H9 (cell line): ENCODE measurements around the gene TMEM209. TPM values are rescaled to one million over a fixed set of nuclear protein-coding genes. Genes with fewer than 3 reads are reported as not detected.
A peak's percentile ranks its signal among the peaks of the same experiment; 100 is the strongest.

Experiments
- DNase-seq: peaks from one replicate; pipeline ENCODE4 v3.0.0-alpha.2; 2017
- H2AFZ ChIP-seq: one replicate; pipeline ENCODE4 v1.6.1; 2013; ENCODE audit warnings: mild to moderate bottlenecking, low read length, control low read depth, moderate library complexity
- H2AK5ac ChIP-seq: 2 replicates; pipeline ENCODE4 v1.6.1; 2013; ENCODE audit warnings: low read length, control low read depth, mixed read lengths; ENCODE audit not compliant: insufficient read length
- H2BK120ac ChIP-seq: one replicate; pipeline ENCODE4 v1.6.1; 2013; ENCODE audit warnings: low read depth, mild to moderate bottlenecking, low read length, control low read depth, inconsistent platforms; ENCODE audit not compliant: poor library complexity, severe bottlenecking
- H2BK12ac ChIP-seq: 2 replicates; pipeline ENCODE4 v1.6.1; 2013; ENCODE audit warnings: low read length, control low read depth, mixed read lengths, low read depth; ENCODE audit not compliant: insufficient read length
- H2BK15ac ChIP-seq: 2 replicates; pipeline ENCODE4 v1.6.1; 2013; ENCODE audit warnings: low read depth, low read length, control low read depth
- H2BK20ac ChIP-seq: one replicate; pipeline ENCODE4 v1.6.1; 2013; ENCODE audit warnings: low read depth, mild to moderate bottlenecking, low read length, control low read depth, inconsistent platforms; ENCODE audit not compliant: poor library complexity, severe bottlenecking
- H2BK5ac ChIP-seq: 2 replicates; pipeline ENCODE4 v1.6.1; 2013; ENCODE audit warnings: low read length, control low read depth, mixed read lengths; ENCODE audit not compliant: insufficient read length
- H3K14ac ChIP-seq: 2 replicates; pipeline ENCODE4 v1.6.1; 2013; ENCODE audit warnings: low read length, control low read depth; ENCODE audit not compliant: insufficient read depth
- H3K18ac ChIP-seq: 2 replicates; pipeline ENCODE4 v1.6.1; 2013; ENCODE audit warnings: low read depth, mild to moderate bottlenecking, mixed read lengths, low read length, control low read depth; ENCODE audit not compliant: insufficient read length
- H3K23ac ChIP-seq: 2 replicates; pipeline ENCODE4 v1.6.1; 2013; ENCODE audit warnings: low read length, control low read depth, mixed read lengths, low read depth; ENCODE audit not compliant: insufficient read length
- H3K23me2 ChIP-seq: 2 replicates; pipeline ENCODE4 v1.6.1; 2013; ENCODE audit warnings: low read depth, mild to moderate bottlenecking, mixed read lengths, low read length, control low read depth; ENCODE audit not compliant: insufficient read length, poor library complexity, severe bottlenecking
- H3K27ac ChIP-seq: 2 replicates; pipeline ENCODE4 v1.5.1; 2013; ENCODE audit warnings: low read length, control low read depth, mixed read lengths, low read depth; ENCODE audit not compliant: insufficient read length
- H3K27me3 ChIP-seq: 2 replicates; pipeline ENCODE4 v1.6.1; 2013; ENCODE audit warnings: low read length, control low read depth, inconsistent platforms; ENCODE audit not compliant: insufficient read depth
- H3K4ac ChIP-seq: 2 replicates; pipeline ENCODE4 v1.6.1; 2013; ENCODE audit warnings: low read depth, mild to moderate bottlenecking, control low read depth, inconsistent platforms, low read length, moderate library complexity
- H3K4me1 ChIP-seq: 2 replicates; pipeline ENCODE4 v1.6.1; 2013; ENCODE audit warnings: low read length, control low read depth, inconsistent platforms; ENCODE audit not compliant: insufficient read depth
- H3K4me2 ChIP-seq: 2 replicates; pipeline ENCODE4 v1.6.1; 2013; ENCODE audit warnings: low read length, control low read depth, mixed read lengths; ENCODE audit not compliant: insufficient read length, insufficient read depth
- H3K56ac ChIP-seq: 2 replicates; pipeline ENCODE4 v1.6.1; 2013; ENCODE audit warnings: low read depth, mild to moderate bottlenecking, mixed read lengths, low read length, control low read depth; ENCODE audit not compliant: insufficient read length
- H3K79me1 ChIP-seq: 2 replicates; pipeline ENCODE4 v1.6.1; 2013; ENCODE audit warnings: low read depth, mild to moderate bottlenecking, moderate library complexity, low read length, control low read depth, inconsistent platforms; ENCODE audit not compliant: insufficient read depth, poor library complexity, severe bottlenecking
- H3K79me2 ChIP-seq: 2 replicates; pipeline ENCODE4 v1.6.1; 2013; ENCODE audit warnings: low read length, control low read depth, inconsistent platforms; ENCODE audit not compliant: insufficient read depth
- H3K9ac ChIP-seq: 2 replicates; pipeline ENCODE4 v1.6.1; 2013; ENCODE audit warnings: low read length, control low read depth, mixed read lengths; ENCODE audit not compliant: insufficient read length; ENCODE audit errors: extremely low read depth
- H3K9me3 ChIP-seq: one replicate; pipeline ENCODE4 v1.6.1; 2013; ENCODE audit warnings: low read depth, low read length, inconsistent platforms; ENCODE audit not compliant: control insufficient read depth
- H3T11ph ChIP-seq: one replicate; pipeline ENCODE4 v1.6.1; 2013; ENCODE audit warnings: mild to moderate bottlenecking, low read length, control low read depth, inconsistent platforms
- H4K20me1 ChIP-seq: one replicate; pipeline ENCODE4 v1.6.1; 2013; ENCODE audit not compliant: control insufficient read depth, insufficient read length, insufficient read depth
- H4K5ac ChIP-seq: 2 replicates; pipeline ENCODE4 v1.6.1; 2013; ENCODE audit warnings: low read depth, mild to moderate bottlenecking, mixed read lengths, low read length, control low read depth; ENCODE audit not compliant: insufficient read length
- H4K8ac ChIP-seq: replicated peaks from 2 replicates; pipeline ENCODE4 v1.6.1; 2013; ENCODE audit warnings: low read length, control low read depth, mixed read lengths, low read depth; ENCODE audit not compliant: insufficient read length
- H4K91ac ChIP-seq: 2 replicates; pipeline ENCODE4 v1.6.1; 2013; ENCODE audit warnings: low read depth, mild to moderate bottlenecking, moderate library complexity, mixed read lengths, low read length, control low read depth; ENCODE audit not compliant: insufficient read length
- H3K27ac Mint-ChIP-seq, 3 experiments: 2 replicates in 2 of 3; 3 replicates in 1 of 3; pipeline ENCODE4 v1.8.0; 2020 to 2021; ENCODE audit warnings: mixed read lengths in 3 of 3, mild to moderate bottlenecking in 1 of 3, moderate library complexity in 1 of 3
- H3K27me3 Mint-ChIP-seq: 2 replicates; pipeline ENCODE4 v1.8.0; 2021; ENCODE audit warnings: low read depth, mild to moderate bottlenecking, moderate library complexity, mixed read lengths
- H3K36me3 Mint-ChIP-seq, 3 experiments: 2 replicates in 2 of 3; 3 replicates in 1 of 3; pipeline ENCODE4 v1.8.0; 2020 to 2021; ENCODE audit warnings: low read depth in 3 of 3, mixed read lengths in 3 of 3; ENCODE audit not compliant: insufficient read depth in 1 of 3
- H3K4me1 Mint-ChIP-seq, 2 experiments: 2 replicates each; pipeline ENCODE4 v1.8.0; 2020; ENCODE audit warnings: mixed read lengths in 2 of 2
- H3K4me3 Mint-ChIP-seq, 2 experiments: 2 replicates in 1 of 2; 3 replicates in 1 of 2; pipeline ENCODE4 v1.8.0; 2020 to 2021; ENCODE audit warnings: mild to moderate bottlenecking in 2 of 2, mixed read lengths in 2 of 2, moderate library complexity in 1 of 2
- H3K9me3 Mint-ChIP-seq, 2 experiments: 2 replicates in 1 of 2; 3 replicates in 1 of 2; pipeline ENCODE4 v1.8.0; 2020; ENCODE audit warnings: mild to moderate bottlenecking in 2 of 2, mixed read lengths in 2 of 2, moderate library complexity in 1 of 2
- CTCF ChIP-seq: fragments of 200-600 bp; sonication (generic); conservative IDR thresholded peaks from 3 replicates; pipeline ENCODE4 v1.8.0; 2021; ENCODE audit warnings: antibody characterized with exemption, mild to moderate bottlenecking
- WGBS: extraction: QIAGEN DNeasy Blood & Tissue Kit; methylation state at CpG from one replicate; pipeline ENCODE4 v1.1.7; 2013; ENCODE audit warnings: missing lambda C conversion rate, low lambda C conversion rate, mixed read lengths; ENCODE audit not compliant: insufficient read length; ENCODE audit errors: extremely low coverage; 5-methylcytosine and 5-hydroxymethylcytosine counted together
- total RNA-seq: library from RNA; stranded (reverse); gene quantifications from 2 replicates; pipeline ENCODE4 v1.2.1, GENCODE V29; 2021

The TMEM209 gene
- total RNA-seq, 1 experiment from 2014 or later = 30.8 TPM

DNA sequence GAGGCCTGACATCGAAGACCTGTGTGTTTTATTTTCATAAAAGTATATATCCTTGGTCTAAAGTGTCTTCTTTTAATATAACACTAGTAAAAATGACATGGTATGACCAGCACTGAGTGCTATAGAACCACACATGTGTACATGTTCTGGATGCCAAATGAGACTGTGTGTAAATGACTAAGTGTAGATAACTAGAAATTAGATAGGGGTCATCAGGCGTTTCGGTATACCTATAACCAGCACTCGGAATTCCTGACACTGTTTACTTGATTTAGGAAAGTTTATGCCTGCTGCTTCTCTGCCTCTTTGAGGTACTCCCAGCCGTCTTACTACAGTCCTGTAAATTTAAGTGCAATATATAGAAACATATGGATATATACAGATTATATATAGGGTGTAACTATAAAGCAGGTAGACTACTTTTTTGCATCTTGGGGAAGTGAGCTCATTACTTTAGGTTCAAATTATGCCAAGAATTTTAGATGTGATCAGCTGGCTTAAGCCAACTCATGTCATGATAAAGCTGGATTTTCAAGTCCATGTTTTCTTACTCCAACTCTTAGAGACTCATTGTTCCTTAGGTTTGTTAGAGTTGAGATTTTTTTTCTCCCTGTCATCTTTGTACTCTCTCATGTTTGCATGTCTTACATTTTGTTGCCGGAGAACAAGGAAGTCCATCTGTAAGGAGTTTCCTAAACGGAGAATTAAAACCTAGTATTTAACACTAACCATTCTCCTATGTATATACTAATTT is 72.0 kb downstream of the TMEM209 start:
- no peaks in the 10 kb centered on the region for H3K4me1 ChIP-seq
- H3K79me1 ChIP-seq = no peaks in the 10 kb centered on the region
- H3K4me1 Mint-ChIP-seq = peaks cover 7 to 18% of the 10 kb centered on the region in 2 experiments; a peak in 3 of 4 replicates
- no peak overlapping the region for H4K91ac ChIP-seq
- no peak overlapping the region for H2BK5ac ChIP-seq
- H3K4me3 Mint-ChIP-seq = no peak overlapping the region
- peak overlapping the region in 1 of 3 experiments; percentile 5; a peak in 1 of 7 replicates for H3K27ac Mint-ChIP-seq
- H3K36me3 Mint-ChIP-seq = peaks cover 9 to 30% (median 27%) of the 10 kb centered on the region in 3 experiments
- H3K4ac ChIP-seq = no peak overlapping the region
- no CpG with 5 or more reads among the region's 7 CpGs for WGBS
- no peak overlapping the region for H2BK15ac ChIP-seq
- H2AFZ ChIP-seq = no peak overlapping the region
- no peak for TF ChIP-seq CTCF
- no peak overlapping the region for H3K27ac ChIP-seq
- H2BK20ac ChIP-seq = no peak overlapping the region
- no peaks in the 10 kb centered on the region for H3K23me2 ChIP-seq
- no peak overlapping the region for H2BK120ac ChIP-seq
- H3K18ac ChIP-seq = no peak overlapping the region
- DNase-seq = no peak
- H3K23ac ChIP-seq = no peak overlapping the region
- H3K27me3 Mint-ChIP-seq = no peaks in the 10 kb centered on the region
- no peak overlapping the region for H4K8ac ChIP-seq
- H4K5ac ChIP-seq = no peak overlapping the region
- no peak overlapping the region for H2AK5ac ChIP-seq
- H2BK12ac ChIP-seq = no peak overlapping the region
- H4K20me1 ChIP-seq = peaks cover 4% of the 10 kb centered on the region
- H3K79me2 ChIP-seq = no peaks in the 10 kb centered on the region
- no peak overlapping the region for H3K9ac ChIP-seq
- no peaks in the 10 kb centered on the region for H3K9me3 ChIP-seq
- H3K27me3 ChIP-seq = no peaks in the 10 kb centered on the region
- no peak overlapping the region for H3K56ac ChIP-seq
- H3K9me3 Mint-ChIP-seq = no peaks in the 10 kb centered on the region
- H3K14ac ChIP-seq = no peak overlapping the region
- no peak overlapping the region for H3T11ph ChIP-seq
- no peak overlapping the region for H3K4me2 ChIP-seq
